Thyroid gland (tissue), 4 donors: ENCODE data around the gene GYS1.

Experiments
- POLR2A ChIP-seq, 2 donors: fragments of 450-650 bp; IDR thresholded peaks; one replicate each; pipeline ENCODE4 v1.6.1; 2017; ENCODE audit warnings: antibody characterized with exemption in 2 of 2, mild to moderate bottlenecking in 2 of 2, moderate library complexity in 1 of 2
- TF ChIP-seq, protein P1 (sequence below), 6 experiments: fragments of 200-600 bp in 3 of 6; fragments of 450-650 bp in 3 of 6; sonication (generic) in 3 of 6; IDR thresholded peaks; one replicate each; pipeline ENCODE4 v1.5.1; 2016 to 2019; ENCODE audit warnings: antibody characterized with exemption in 6 of 6, mild to moderate bottlenecking in 2 of 6, inconsistent platforms in 1 of 6, moderate library complexity in 1 of 6

DNA sequence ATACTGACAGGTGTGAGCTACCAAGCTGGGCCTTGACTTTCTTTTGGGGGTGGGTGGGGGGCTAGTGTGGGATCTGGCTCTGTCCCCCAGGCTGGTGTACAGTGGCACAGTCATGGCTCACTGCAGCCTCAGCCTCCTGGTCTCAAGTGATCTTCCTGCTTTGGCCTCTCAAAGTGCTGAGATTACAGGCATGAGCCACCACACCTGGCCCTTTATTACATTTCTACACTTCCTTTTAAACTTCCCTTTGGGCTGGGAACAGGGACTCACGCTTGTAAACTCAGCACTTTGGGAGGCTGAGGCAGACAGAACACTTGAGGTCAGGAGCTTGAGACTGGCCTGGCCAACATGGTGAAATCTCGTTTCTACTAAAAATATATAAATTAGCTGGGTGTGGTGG lies 16.0 kb downstream of the GYS1 start:
- TF ChIP-seq, protein P1, sequence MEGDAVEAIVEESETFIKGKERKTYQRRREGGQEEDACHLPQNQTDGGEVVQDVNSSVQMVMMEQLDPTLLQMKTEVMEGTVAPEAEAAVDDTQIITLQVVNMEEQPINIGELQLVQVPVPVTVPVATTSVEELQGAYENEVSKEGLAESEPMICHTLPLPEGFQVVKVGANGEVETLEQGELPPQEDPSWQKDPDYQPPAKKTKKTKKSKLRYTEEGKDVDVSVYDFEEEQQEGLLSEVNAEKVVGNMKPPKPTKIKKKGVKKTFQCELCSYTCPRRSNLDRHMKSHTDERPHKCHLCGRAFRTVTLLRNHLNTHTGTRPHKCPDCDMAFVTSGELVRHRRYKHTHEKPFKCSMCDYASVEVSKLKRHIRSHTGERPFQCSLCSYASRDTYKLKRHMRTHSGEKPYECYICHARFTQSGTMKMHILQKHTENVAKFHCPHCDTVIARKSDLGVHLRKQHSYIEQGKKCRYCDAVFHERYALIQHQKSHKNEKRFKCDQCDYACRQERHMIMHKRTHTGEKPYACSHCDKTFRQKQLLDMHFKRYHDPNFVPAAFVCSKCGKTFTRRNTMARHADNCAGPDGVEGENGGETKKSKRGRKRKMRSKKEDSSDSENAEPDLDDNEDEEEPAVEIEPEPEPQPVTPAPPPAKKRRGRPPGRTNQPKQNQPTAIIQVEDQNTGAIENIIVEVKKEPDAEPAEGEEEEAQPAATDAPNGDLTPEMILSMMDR (IDR thresholded peaks at IDR 0.05): no peak
- no peak for TF ChIP-seq POLR2A (IDR thresholded peaks at IDR 0.05)
